ENCODE measurements around the gene PAX1. TPM values are rescaled to one million over a fixed set of nuclear protein-coding genes. Genes with fewer than 3 reads are reported as not detected.

PAX1 gene
- polyA plus RNA-seq, 4 donors, result 0.29 TPM; not detected in 3

DNA sequence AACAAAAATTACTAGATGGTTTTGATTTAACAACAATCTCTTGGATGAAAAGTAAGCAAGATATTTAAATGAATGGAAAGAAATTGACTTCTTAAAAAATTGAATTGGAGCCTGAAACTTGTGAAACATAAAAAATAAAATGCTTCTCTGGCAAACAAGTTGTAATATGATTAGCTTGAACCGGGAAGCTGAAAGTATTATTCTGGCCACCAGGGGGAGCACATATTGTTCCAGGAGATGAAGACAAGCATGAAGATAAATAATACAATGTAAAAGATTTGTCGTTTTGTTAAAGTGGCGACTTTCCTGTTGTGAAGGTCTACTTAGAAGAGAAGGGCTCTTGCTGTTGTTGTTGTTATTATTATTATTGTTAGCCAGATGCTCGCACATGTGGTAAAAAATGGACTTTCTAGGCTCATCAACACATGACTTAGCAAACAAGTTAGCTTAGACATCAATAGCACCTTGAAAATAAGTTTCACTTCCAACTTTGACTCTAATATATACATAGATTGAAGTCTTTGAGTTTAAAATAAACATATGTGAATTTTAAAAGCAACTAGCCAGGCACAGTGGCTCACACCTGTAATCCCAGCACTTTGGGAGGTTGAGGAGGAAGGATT, 14.2 kb downstream of the PAX1 start:
- peak in 3 of 4 donors; percentile 51 to 65 (median 58) for DNase-seq (ENCODE audit: low read depth in 4 of 4, low spot score in 3 of 4)

DNA sequence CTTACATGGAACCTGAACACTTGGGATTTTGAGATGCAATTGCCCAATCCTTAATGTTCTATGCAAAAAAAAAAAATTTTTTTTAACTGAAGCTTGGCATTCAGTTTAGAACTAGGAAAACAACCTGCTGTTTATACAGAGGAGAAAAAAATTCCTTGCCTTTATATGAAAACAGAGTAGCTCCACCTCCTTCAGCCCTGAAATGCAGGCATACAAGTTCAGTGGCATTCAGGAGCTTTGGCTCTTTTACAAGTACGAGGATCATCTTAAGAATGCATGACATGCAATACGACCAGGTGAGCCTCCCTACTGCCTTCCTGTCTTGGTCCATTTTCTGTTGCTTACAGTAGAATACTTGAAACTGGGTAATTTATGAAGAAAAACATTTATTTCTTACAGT, 20.4 kb downstream of the PAX1 start:
- DNase-seq (ENCODE audit: low read depth in 4 of 4, low spot score in 3 of 4), result no peak

DNA sequence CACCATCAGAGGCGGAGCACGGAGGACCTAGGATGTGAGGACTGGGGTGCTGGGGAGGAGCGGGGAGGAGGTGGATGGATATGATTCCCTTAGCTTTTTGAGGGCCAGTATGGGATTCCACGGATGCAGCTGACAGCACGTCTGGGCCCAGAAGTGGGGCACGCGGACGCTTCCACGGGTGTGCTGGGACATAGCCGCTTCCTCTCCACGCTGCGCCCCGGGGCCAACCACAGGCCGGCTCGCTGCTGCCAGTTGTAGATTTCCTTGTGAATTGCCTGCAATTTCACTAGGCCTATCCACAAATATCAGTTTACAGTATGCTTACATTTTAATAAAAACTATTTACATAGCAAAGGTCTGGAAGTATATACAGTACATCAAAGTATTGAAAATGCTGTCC, 23.9 kb downstream of the PAX1 start:
- DNase-seq (ENCODE audit: low read depth in 4 of 4, low spot score in 3 of 4), result no peak

DNA sequence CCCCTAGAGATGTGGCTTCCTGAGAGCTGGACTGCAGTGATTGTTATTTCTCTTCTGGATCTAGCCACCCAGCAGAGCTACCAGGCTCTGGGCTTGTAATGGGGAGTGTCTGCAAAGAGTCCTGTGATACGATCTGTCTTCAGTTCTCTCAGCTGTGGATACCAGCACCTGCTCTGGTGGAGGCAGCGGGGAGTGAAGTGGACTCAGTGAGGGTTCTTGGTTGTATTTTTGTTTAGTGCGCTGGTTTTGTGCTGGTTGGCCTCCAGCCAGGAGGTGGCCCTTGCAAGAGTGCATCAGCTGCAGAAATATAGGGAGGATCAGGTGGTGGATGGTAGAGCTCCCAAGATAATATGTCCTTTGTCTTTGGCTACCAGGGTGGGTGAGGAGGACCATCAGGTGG, 33.7 kb downstream of the PAX1 start:
- DNase-seq (ENCODE audit: low read depth in 4 of 4, low spot score in 3 of 4), result no peak

DNA sequence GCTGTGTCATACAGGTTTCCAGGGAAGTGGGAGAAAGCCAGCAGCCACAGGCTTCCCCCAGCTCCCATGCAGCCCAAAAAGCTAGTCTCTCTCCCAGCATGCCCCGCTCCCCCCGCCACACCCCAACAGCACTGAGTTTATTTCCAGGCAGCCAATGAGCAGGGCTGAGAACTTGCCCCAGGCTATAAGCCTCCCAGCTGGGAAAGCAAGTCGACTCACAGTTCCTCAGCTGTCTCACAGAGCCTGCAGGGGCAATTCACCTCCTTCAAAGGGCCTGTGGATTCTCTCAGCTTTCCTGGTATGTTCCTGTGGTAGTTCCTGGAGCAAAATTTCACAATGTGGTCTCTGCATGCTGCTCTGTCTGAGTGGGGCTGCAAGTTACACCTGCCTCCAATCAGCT, 34.2 kb downstream of the PAX1 start:
- no peak for DNase-seq (ENCODE audit: low read depth in 4 of 4, low spot score in 3 of 4)

DNA sequence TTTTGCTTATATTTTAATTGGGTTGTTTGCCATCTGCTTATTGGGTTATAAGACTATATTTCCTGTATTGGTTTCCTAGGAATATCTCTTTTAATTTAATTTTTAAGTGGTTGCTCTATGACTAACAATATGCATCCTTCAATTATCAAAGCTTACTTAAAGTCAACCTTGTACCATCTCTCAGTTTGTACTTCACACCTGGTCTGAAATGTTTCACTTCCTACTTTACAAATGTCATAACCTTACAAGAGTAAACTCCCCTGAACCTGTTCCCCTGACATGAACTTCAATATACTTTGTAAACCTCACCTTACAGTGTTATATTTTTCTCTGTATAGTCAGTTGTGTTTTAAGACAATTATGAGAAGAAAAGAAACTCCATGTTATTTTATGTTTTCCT, 35.8 kb downstream of the PAX1 start:
- DNase-seq (ENCODE audit: low read depth in 4 of 4, low spot score in 3 of 4), result no peak

DNA sequence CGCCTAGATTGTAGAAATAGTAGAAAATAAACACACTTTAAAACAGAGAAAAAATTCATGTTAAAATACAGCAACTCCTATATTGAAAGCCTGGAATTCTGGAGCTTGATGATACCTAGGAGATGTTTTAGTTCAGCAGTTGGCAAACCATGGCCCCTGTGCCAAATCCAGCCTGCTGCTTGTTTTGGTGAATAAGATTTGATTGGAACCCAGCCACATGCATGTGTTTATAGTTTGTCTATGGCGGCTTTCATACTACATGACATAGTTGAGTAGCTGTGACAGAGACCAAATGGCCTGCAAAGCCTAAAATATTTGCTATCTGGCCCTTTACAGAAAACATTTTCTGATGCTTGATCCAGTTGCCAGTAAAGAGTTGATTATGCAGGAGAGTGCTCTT, 57.2 kb downstream of the PAX1 start:
- DNase-seq (ENCODE audit: low read depth in 4 of 4, low spot score in 3 of 4), result no peak

DNA sequence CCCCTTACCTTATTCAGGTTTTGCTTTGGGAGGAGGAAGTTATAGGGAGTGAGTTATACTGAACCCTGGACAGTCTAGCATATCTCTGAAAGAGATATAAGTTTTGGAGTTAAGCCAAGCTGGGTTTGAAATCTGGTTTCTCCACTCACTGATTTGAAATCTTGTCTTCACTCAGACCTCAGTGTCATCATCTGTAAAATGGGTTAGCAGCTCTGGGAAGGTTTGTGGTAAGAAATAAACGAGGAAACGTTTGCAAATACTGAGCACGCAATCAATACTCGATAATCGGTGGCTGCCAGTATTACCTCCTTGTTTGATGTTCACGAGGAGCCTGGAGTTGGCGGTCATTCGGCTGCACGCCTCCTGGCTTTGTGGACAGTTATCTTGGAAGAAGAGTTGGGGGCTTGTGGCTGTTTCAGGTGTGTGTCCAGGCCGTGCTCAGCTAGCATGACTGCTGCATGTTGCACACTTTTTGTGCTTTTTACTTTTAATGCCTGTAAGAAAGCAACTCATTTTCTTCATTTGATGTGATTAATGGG, 61.8 kb downstream of the PAX1 start:
- DNase-seq (ENCODE audit: low read depth in 4 of 4, low spot score in 3 of 4), result no peak

DNA sequence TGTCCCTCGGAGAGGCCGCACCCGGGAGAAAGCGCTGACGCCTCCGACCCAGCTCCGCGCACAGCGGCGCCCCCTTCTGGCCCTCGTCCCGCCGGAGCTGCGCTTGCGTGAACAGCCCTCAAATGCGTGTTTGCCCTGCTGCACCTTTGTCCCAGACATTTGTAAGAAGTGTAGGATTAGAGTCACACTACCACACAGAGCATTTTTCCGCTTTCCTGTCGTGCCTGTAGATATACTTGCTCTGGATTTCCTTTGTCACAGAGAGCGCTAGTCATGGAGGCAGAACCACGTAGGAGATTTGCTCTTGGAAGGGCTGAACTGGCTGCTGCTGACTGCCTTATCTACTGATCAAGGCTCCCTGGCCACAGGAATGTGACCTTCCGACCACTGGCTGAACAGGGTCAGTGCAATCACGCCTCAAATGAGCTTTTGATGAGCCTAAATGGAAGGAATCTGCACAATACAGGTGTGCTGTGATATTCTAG, 62.3 kb downstream of the PAX1 start:
- DNase-seq (ENCODE audit: low read depth in 4 of 4, low spot score in 3 of 4), result peak in 3 of 4 donors; percentile 8 to 39 (median 11)

Other genes with a start within 250 kb of the PAX1 start
- gene NKX2-2, start 191.6 kb upstream of the PAX1 start, polyA plus RNA-seq (ENCODE audit: insufficient read length in 4 of 4), result not detected